HepG2 (cell line): ENCODE data around the gene SLC39A10. TPM values are rescaled to one million over a fixed set of nuclear protein-coding genes. Genes with fewer than 3 reads are reported as not detected.

Source experiments
- EP300 ChIP-seq, 3 experiments: sonication (generic) in 1 of 3; formaldehyde crosslinking in 1 of 3; IDR thresholded peaks; 2 replicates each; pipeline versions ENCODE4 v1.5.1 to v1.6.1; 2011 to 2020; ENCODE audit warnings: low read depth in 2 of 3, low read length in 2 of 3, borderline replicate concordance in 1 of 3, improper control_type of control experiment in 1 of 3, mild to moderate bottlenecking in 1 of 3, missing genetic modification reagents in 1 of 3, moderate library complexity in 1 of 3
- FIP1L1 ChIP-seq: fragments of 200-400 bp; formaldehyde crosslinking; IDR thresholded peaks from 2 replicates; pipeline ENCODE4 v1.6.1; 2018; ENCODE audit warnings: low read depth, mild to moderate bottlenecking, low read length, moderate library complexity, borderline replicate concordance; ENCODE audit not compliant: insufficient read depth
- GABPA ChIP-seq, 2 experiments: IDR thresholded peaks; 2 replicates each; pipeline ENCODE4 v1.6.1; 2011 to 2016; ENCODE audit warnings: low read depth in 2 of 2, low read length in 1 of 2, missing biosample characterization in 1 of 2, missing genetic modification characterization in 1 of 2
- HDAC2 ChIP-seq: sonication (generic); formaldehyde crosslinking; IDR thresholded peaks from 2 replicates; pipeline ENCODE4 v1.4.0; 2020; ENCODE audit warnings: missing genetic modification reagents
- HIVEP1 ChIP-seq: sonication (generic); formaldehyde crosslinking; IDR thresholded peaks from 2 replicates; pipeline ENCODE4 v1.4.0; 2020; ENCODE audit warnings: mild to moderate bottlenecking, missing genetic modification reagents
- KLF11 ChIP-seq: IDR thresholded peaks from 2 replicates; pipeline ENCODE4 v1.6.1; 2016; ENCODE audit warnings: missing compliant biosample characterization
- NCOA5 ChIP-seq: sonication (generic); formaldehyde crosslinking; IDR thresholded peaks from 2 replicates; pipeline ENCODE4 v1.4.0; 2020; ENCODE audit warnings: missing genetic modification reagents
- POLR2A ChIP-seq, 2 experiments: IDR thresholded peaks; 2 replicates each; pipeline ENCODE4 v1.6.1; 2011; ENCODE audit warnings: low read depth in 2 of 2, low read length in 2 of 2, mild to moderate bottlenecking in 1 of 2, moderate library complexity in 1 of 2; ENCODE audit not compliant: insufficient read depth in 1 of 2
- SP4 ChIP-seq: sonication (generic); formaldehyde crosslinking; IDR thresholded peaks from 2 replicates; pipeline ENCODE4 v1.8.1; 2023; ENCODE audit warnings: mild to moderate bottlenecking, missing genetic modification reagents
- TBL1XR1 ChIP-seq: fragments of 150-350 bp; IDR thresholded peaks from 2 replicates; pipeline ENCODE4 v1.6.1; 2014; ENCODE audit warnings: borderline replicate concordance, low read length; ENCODE audit not compliant: partially characterized antibody
- TRAFD1 ChIP-seq: sonication (generic); formaldehyde crosslinking; IDR thresholded peaks from 2 replicates; pipeline ENCODE4 v1.5.1; 2020; ENCODE audit warnings: missing genetic modification reagents, mild to moderate bottlenecking, borderline replicate concordance
- ZNF142 ChIP-seq: sonication (generic); formaldehyde crosslinking; IDR thresholded peaks from 2 replicates; pipeline ENCODE4 v1.4.0; 2020; ENCODE audit warnings: missing genetic modification reagents
- ZNF354B ChIP-seq: sonication (generic); formaldehyde crosslinking; IDR thresholded peaks from 2 replicates; pipeline ENCODE4 v1.8.0; 2022; ENCODE audit warnings: mild to moderate bottlenecking, missing genetic modification reagents
- ZNF362 ChIP-seq: sonication (generic); formaldehyde crosslinking; IDR thresholded peaks from 2 replicates; pipeline ENCODE4 v1.4.0; 2020; ENCODE audit warnings: missing genetic modification reagents, mild to moderate bottlenecking, borderline replicate concordance
- ZNF563 ChIP-seq: sonication (generic); formaldehyde crosslinking; IDR thresholded peaks from 2 replicates; pipeline ENCODE4 v1.8.0; 2022; ENCODE audit warnings: mild to moderate bottlenecking, moderate library complexity, missing genetic modification reagents
- ZNF674 ChIP-seq: sonication (generic); formaldehyde crosslinking; IDR thresholded peaks from 2 replicates; pipeline ENCODE4 v1.5.0; 2020; ENCODE audit warnings: low read depth, mild to moderate bottlenecking, missing genetic modification reagents
- ZNF713 ChIP-seq: sonication (generic); formaldehyde crosslinking; IDR thresholded peaks from 2 replicates; pipeline ENCODE4 v1.4.0; 2020; ENCODE audit warnings: mild to moderate bottlenecking, missing genetic modification reagents
- polyA plus RNA-seq, 8 experiments: library from polyadenylated mRNA; depleted of rRNA in 3 of 8; stranded (reverse) in 7 of 8; unstranded in 1 of 8; fragments of >200 nt; fragmentation: Illumina TruSeq in 4 of 8; extraction: Trizol in 4 of 8; gene quantifications; 2 replicates each; pipeline versions ENCODE4 v1.2.1 to v1.2.3, GENCODE V29; 2011 to 2016; ENCODE audit warnings: low read depth in 4 of 8, missing spikeins in 1 of 8, mixed read lengths in 1 of 8; ENCODE audit not compliant: insufficient read depth in 1 of 8
- total RNA-seq, 5 experiments: library from RNA; depleted of rRNA; stranded (reverse); fragments of >200 nt; fragmentation: Illumina TruSeq; extraction: Trizol; gene quantifications; 2 replicates each; pipeline ENCODE4 v1.2.3, GENCODE V29; 2016; ENCODE audit warnings: low read depth in 1 of 5
- TF ChIP-seq, protein P1 (sequence below): sonication (generic); formaldehyde crosslinking; IDR thresholded peaks from 2 replicates; pipeline ENCODE4 v1.5.0; 2020; ENCODE audit warnings: mild to moderate bottlenecking, missing genetic modification reagents, moderate library complexity

Gene SLC39A10
- total and polyA plus RNA-seq, 2 of the 13 experiments (the other 11 are each of a cell fraction or from before 2014, with no cell fraction given): 13.2 to 21.0 TPM

GRCh38 chr2:195656859-195657633 is at the start of gene SLC39A10 (continued):
- TF ChIP-seq ZNF142 (CRISPR knock-in tag) (no peak), TRAFD1 (no peak), NCOA5 (CRISPR knock-in tag) (no peak), EP300 (IDR thresholded peaks at IDR 0.05; ENCODE audit: low read depth in 2 of 2, low read length in 2 of 2) (no peak), EP300 (CRISPR knock-in tag; IDR thresholded peaks at IDR 0.05; ENCODE audit: borderline replicate concordance) (peak; percentile 59; the same call in 1 of the 2 replicates), ZNF713 (0 out of 2 replicates have a peak, but pooled peaks have one; percentile 36), ZNF563 (no peak), HIVEP1 (CRISPR knock-in tag) (peak; percentile 79), ZNF674 (peak; percentile 38), TBL1XR1 (peak; percentile 65), ZNF362 (CRISPR knock-in tag) (no peak), HDAC2 (no peak), GABPA (IDR thresholded peaks at IDR 0.05; ENCODE audit: low read depth, low read length) (no peak), GABPA (CRISPR knock-in tag; IDR thresholded peaks at IDR 0.05; ENCODE audit: low read depth) (no peak), POLR2A (IDR thresholded peaks at IDR 0.05; ENCODE audit: insufficient read depth in 1 of 2, low read depth in 2 of 2, low read length in 2 of 2) (peak; percentile 90 to 96), KLF11 (no peak), ZNF354B (CRISPR knock-in tag) (no peak), FIP1L1 (peak; percentile 90; the same call in 1 of the 2 replicates), SP4 (CRISPR knock-in tag) (no peak)
- TF ChIP-seq, protein P1, sequence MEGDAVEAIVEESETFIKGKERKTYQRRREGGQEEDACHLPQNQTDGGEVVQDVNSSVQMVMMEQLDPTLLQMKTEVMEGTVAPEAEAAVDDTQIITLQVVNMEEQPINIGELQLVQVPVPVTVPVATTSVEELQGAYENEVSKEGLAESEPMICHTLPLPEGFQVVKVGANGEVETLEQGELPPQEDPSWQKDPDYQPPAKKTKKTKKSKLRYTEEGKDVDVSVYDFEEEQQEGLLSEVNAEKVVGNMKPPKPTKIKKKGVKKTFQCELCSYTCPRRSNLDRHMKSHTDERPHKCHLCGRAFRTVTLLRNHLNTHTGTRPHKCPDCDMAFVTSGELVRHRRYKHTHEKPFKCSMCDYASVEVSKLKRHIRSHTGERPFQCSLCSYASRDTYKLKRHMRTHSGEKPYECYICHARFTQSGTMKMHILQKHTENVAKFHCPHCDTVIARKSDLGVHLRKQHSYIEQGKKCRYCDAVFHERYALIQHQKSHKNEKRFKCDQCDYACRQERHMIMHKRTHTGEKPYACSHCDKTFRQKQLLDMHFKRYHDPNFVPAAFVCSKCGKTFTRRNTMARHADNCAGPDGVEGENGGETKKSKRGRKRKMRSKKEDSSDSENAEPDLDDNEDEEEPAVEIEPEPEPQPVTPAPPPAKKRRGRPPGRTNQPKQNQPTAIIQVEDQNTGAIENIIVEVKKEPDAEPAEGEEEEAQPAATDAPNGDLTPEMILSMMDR (CRISPR knock-in tag): peak; percentile 58
